Right atrium auricular region (tissue), 2 donors: ENCODE measurements around the gene CDNF. TPM values are rescaled to one million over a fixed set of nuclear protein-coding genes. Genes with fewer than 3 reads are reported as not detected.

Source experiments
- DNase-seq: peaks from one replicate; pipeline ENCODE4 v3.0.0-alpha.2; 2019; ENCODE audit warnings: low spot score
- H3K27ac ChIP-seq, 2 donors: fragments of 200-600 bp; sonication (generic); 1 replicate in 1 of 2; 2 replicates in 1 of 2; pipeline ENCODE4 v1.5.1; 2016 to 2019
- H3K27me3 ChIP-seq, 2 donors: fragments of 200-600 bp; sonication (generic); one replicate each; pipeline versions ENCODE4 v1.5.1 to v1.6.0; 2017 to 2019
- H3K36me3 ChIP-seq: fragments of 200-600 bp; sonication (generic); one replicate; pipeline ENCODE4 v1.5.1; 2016
- H3K4me1 ChIP-seq, 2 donors: fragments of 200-600 bp; sonication (generic); one replicate each; pipeline versions ENCODE4 v1.5.1 to v1.6.0; 2017 to 2019
- H3K4me3 ChIP-seq, 2 donors: fragments of 200-600 bp; sonication (generic); 1 replicate in 1 of 2; 2 replicates in 1 of 2; pipeline ENCODE4 v1.5.1; 2017 to 2019; ENCODE audit warnings: mild to moderate bottlenecking in 1 of 2, moderate library complexity in 1 of 2
- H3K9me3 ChIP-seq, 2 donors: fragments of 200-600 bp; sonication (generic); one replicate each; pipeline ENCODE4 v1.5.1; 2019
- total RNA-seq, 2 donors: library from RNA; depleted of rRNA; stranded (reverse); fragments of >200 nt; gene quantifications; one replicate each; pipeline ENCODE4 v1.1.0, GENCODE V29; 2016
- TF ChIP-seq, protein P1 (sequence below), 2 donors: fragments of 200-600 bp; sonication (generic); IDR thresholded peaks; one replicate each; pipeline ENCODE4 v1.5.1; 2019; ENCODE audit warnings: antibody characterized with exemption in 2 of 2

The CDNF gene
- total RNA-seq, 2 donors from 2014 or later: 1.1 to 3.3 TPM

DNA sequence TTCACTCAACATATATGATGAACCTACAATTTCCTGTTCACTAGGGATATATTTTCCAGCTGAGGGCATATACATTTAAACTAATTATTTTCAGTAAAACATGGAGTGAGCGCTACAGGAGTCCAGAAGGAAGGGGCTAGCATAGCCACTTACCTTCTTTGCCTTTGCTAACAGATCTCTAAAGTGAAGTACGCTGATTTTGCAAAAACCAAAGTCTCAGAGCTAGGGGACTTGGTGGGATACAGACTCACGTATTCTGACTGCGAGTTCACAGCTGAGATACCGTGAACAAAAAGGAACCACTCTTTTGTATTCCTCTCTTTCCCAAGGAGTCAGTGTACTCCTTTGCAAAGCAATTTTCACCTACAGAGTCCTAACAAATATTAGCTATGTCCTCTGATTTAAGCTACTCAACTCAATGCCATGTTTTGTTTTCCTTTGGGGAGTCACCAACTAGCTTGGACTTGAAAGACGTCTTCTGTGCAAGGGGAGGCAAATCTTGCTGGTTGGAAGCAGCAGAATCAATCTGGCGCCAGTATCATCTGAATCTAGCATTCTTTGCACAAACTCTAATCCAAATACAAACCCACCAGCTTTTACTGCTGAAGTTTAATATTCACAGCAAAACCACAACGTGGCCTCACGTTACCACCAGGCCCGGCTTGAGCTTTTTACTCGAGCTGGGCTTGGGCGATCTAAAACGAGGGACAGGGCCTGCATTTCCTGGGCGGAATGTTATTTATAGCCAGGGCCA is 657 bp downstream of the CDNF start:
- peaks cover 0 to 16% of the 10 kb centered on the region in 2 donors for H3K4me1 ChIP-seq
- peaks cover 9% of the 10 kb centered on the region for H3K36me3 ChIP-seq
- no peaks in the 10 kb centered on the region for H3K9me3 ChIP-seq
- no peaks in the 10 kb centered on the region for H3K27me3 ChIP-seq
- H3K4me3 ChIP-seq: peak overlapping the region; percentile 97 to 99
- no peak for DNase-seq
- TF ChIP-seq, protein P1, sequence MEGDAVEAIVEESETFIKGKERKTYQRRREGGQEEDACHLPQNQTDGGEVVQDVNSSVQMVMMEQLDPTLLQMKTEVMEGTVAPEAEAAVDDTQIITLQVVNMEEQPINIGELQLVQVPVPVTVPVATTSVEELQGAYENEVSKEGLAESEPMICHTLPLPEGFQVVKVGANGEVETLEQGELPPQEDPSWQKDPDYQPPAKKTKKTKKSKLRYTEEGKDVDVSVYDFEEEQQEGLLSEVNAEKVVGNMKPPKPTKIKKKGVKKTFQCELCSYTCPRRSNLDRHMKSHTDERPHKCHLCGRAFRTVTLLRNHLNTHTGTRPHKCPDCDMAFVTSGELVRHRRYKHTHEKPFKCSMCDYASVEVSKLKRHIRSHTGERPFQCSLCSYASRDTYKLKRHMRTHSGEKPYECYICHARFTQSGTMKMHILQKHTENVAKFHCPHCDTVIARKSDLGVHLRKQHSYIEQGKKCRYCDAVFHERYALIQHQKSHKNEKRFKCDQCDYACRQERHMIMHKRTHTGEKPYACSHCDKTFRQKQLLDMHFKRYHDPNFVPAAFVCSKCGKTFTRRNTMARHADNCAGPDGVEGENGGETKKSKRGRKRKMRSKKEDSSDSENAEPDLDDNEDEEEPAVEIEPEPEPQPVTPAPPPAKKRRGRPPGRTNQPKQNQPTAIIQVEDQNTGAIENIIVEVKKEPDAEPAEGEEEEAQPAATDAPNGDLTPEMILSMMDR (IDR thresholded peaks at IDR 0.05): no peak
- H3K27ac ChIP-seq: peak overlapping the region; percentile 92 to 98

- no peaks in the 10 kb centered on the region for H3K9me3 ChIP-seq
- no peaks in the 10 kb centered on the region for H3K36me3 ChIP-seq
- peak overlapping the region in 1 of 2 donors; percentile 98 for H3K27ac ChIP-seq
- no peak for DNase-seq
- peaks cover 0 to 16% of the 10 kb centered on the region in 2 donors for H3K4me1 ChIP-seq
- no peak overlapping the region for H3K4me3 ChIP-seq
- no peaks in the 10 kb centered on the region for H3K27me3 ChIP-seq
- TF ChIP-seq, protein P1 (IDR thresholded peaks at IDR 0.05): no peak
Observed at GRCh38 chr10:14836208-14836607, 1.6 kb downstream of the CDNF start.

GRCh38 chr10:14833106-14833505 is 4.7 kb downstream of the CDNF start:
- TF ChIP-seq, protein P1 (IDR thresholded peaks at IDR 0.05): no peak

DNA sequence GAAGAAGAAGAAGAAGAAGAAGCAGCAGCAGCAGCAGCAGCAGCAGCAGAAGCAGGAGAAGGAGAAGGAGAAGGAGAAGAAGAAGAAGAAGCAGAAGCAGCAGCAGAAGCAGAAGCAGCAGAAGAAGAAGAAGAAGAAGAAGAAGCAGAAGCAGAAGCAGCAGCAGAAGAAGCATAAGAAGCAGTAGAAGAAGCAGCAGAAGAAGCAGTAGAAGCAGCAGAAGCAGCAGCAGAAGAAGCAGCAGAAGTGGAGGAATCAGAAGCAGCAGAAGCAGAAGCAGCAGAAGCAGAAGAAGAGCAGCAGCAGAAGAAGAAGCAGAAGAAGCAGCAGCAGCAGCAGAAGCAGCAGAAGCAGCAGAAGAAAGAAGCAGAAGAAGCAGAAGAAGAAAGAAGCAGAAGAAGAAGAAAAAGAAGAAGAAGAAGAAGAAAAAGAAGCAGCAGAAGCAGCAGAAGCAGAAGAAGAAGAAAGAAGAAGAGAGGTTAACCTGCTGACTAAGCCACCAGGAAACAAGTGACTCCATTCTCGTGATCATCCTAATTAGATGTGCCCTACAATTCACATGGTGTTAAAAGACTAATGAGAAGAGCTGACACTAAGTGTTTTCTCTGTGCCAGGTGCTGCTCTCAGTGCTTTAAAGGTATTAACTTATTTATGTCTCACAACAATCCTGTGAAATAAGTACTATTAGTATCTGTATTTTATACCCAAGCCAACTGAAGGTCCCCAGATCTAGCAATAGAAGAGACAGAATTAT is 11.6 kb downstream of the CDNF start:
- H3K27me3 ChIP-seq: no peaks in the 10 kb centered on the region

More at GRCh38 chr10:14833106-14833505, 4.7 kb downstream of the CDNF start:
- H3K4me3 ChIP-seq: no peak overlapping the region
- no peaks in the 10 kb centered on the region for H3K27me3 ChIP-seq
- no peak for DNase-seq
- H3K4me1 ChIP-seq: peaks cover 0 to 10% of the 10 kb centered on the region in 2 donors
- H3K27ac ChIP-seq: no peak overlapping the region
- H3K36me3 ChIP-seq: no peaks in the 10 kb centered on the region
- H3K9me3 ChIP-seq: no peaks in the 10 kb centered on the region

GRCh38 chr10:14823966-14824365 is 13.9 kb downstream of the CDNF start:
- no peaks in the 10 kb centered on the region for H3K36me3 ChIP-seq
- no peak overlapping the region for H3K4me3 ChIP-seq
- H3K27me3 ChIP-seq: no peaks in the 10 kb centered on the region
- no peak overlapping the region for H3K27ac ChIP-seq
- TF ChIP-seq, protein P1 (IDR thresholded peaks at IDR 0.05): no peak
- no peaks in the 10 kb centered on the region for H3K4me1 ChIP-seq
- no peak for DNase-seq
- H3K9me3 ChIP-seq: no peaks in the 10 kb centered on the region

More for the DNA sequence above, 11.6 kb downstream of the CDNF start:
- H3K27ac ChIP-seq: no peak overlapping the region
- TF ChIP-seq, protein P1 (IDR thresholded peaks at IDR 0.05): no peak
- no peak for DNase-seq
- no peak overlapping the region for H3K4me3 ChIP-seq
- no peaks in the 10 kb centered on the region for H3K4me1 ChIP-seq
- H3K36me3 ChIP-seq: no peaks in the 10 kb centered on the region
- H3K9me3 ChIP-seq: no peaks in the 10 kb centered on the region
